MM.1S (cell line): Measurements from ENCODE around the gene WNK1.
A peak's percentile ranks its signal among the peaks of the same experiment; 100 is the strongest.

Experiments used
- DNase-seq: peaks from one replicate; pipeline ENCODE4 v3.0.0-alpha.2; 2015
- H2AFZ ChIP-seq: fragments of 300-600 bp; sonication (generic); 2 replicates; pipeline ENCODE4 v1.6.0; 2016; ENCODE audit warnings: antibody characterized with exemption, low read length
- H3F3A ChIP-seq: fragments of 300-600 bp; sonication (generic); 2 replicates; pipeline ENCODE4 v1.6.1; 2016; ENCODE audit warnings: mild to moderate bottlenecking, antibody characterized with exemption, low read length, moderate library complexity, mixed read lengths; ENCODE audit not compliant: insufficient read depth
- H3K27ac ChIP-seq: fragments of 300-600 bp; sonication (generic); 2 replicates; pipeline ENCODE4 v1.5.1; 2016; ENCODE audit warnings: mild to moderate bottlenecking, low read length
- H3K27me3 ChIP-seq: fragments of 300-600 bp; sonication (generic); replicated peaks from 2 replicates; pipeline ENCODE4 v1.6.0; 2016; ENCODE audit warnings: low read length; ENCODE audit not compliant: insufficient read depth
- H3K36me3 ChIP-seq: fragments of 300-600 bp; sonication (generic); replicated peaks from 2 replicates; pipeline ENCODE4 v1.6.1; 2016; ENCODE audit warnings: mild to moderate bottlenecking, low read length, mixed read lengths; ENCODE audit not compliant: insufficient read depth
- H3K4me1 ChIP-seq: fragments of 300-600 bp; sonication (generic); 2 replicates; pipeline ENCODE4 v1.6.1; 2016; ENCODE audit warnings: low read length, mixed read lengths
- H3K4me2 ChIP-seq: fragments of 300-600 bp; sonication (generic); 2 replicates; pipeline ENCODE4 v1.6.0; 2016; ENCODE audit warnings: low read depth, low read length
- H3K4me3 ChIP-seq: fragments of 300-600 bp; sonication (generic); 2 replicates; pipeline ENCODE4 v1.5.1; 2016; ENCODE audit warnings: low read length, mixed read lengths
- H3K79me2 ChIP-seq: fragments of 300-600 bp; sonication (generic); 2 replicates; pipeline ENCODE4 v1.6.1; 2016; ENCODE audit warnings: mixed run types, low read length, mixed read lengths
- H3K9ac ChIP-seq: fragments of 300-600 bp; sonication (generic); 2 replicates; pipeline ENCODE4 v1.6.1; 2016; ENCODE audit warnings: low read length, mixed read lengths
- H3K9me2 ChIP-seq: fragments of 300-600 bp; sonication (generic); replicated peaks from 2 replicates; pipeline ENCODE4 v1.6.1; 2016; ENCODE audit warnings: mild to moderate bottlenecking, low read length, mixed read lengths; ENCODE audit not compliant: insufficient read depth
- H3K9me3 ChIP-seq: fragments of 300-600 bp; sonication (generic); replicated peaks from 2 replicates; pipeline ENCODE4 v1.6.1; 2016; ENCODE audit warnings: mild to moderate bottlenecking, low read length, mixed read lengths; ENCODE audit not compliant: insufficient read depth
- H4K20me1 ChIP-seq: fragments of 300-600 bp; sonication (generic); 2 replicates; pipeline ENCODE4 v1.6.1; 2016; ENCODE audit warnings: mild to moderate bottlenecking, low read length, moderate library complexity, mixed read lengths; ENCODE audit not compliant: insufficient read depth
- CTCF ChIP-seq: fragments of 300-600 bp; sonication (generic); IDR thresholded peaks from 2 replicates; pipeline ENCODE4 v1.5.1; 2016; ENCODE audit warnings: antibody characterized with exemption, low read length, mixed read lengths
- EZH2 ChIP-seq: fragments of 300-600 bp; sonication (generic); optimal IDR thresholded peaks from 2 replicates; pipeline ENCODE3; 2017; ENCODE audit warnings: low read depth, mild to moderate bottlenecking, antibody characterized with exemption, low read length, mixed read lengths
- EZH2phosphoT487 ChIP-seq: fragments of 300-600 bp; sonication (generic); IDR thresholded peaks from 2 replicates; pipeline ENCODE4 v1.6.1; 2018; ENCODE audit warnings: antibody characterized with exemption, low read length

The WNK1 gene

GRCh38 chr12:915090-915489, 162.7 kb downstream of the WNK1 start:
- Histone ChIP-seq H3K27me3 (no peaks in the 10 kb centered on the region), H3K36me3 (peaks cover 8% of the 10 kb centered on the region; the same call in 1 of the 2 replicates), H3K27ac (no peak overlapping the region), H4K20me1 (no peaks in the 10 kb centered on the region), H3K4me1 (no peaks in the 10 kb centered on the region), H3K9me3 (no peaks in the 10 kb centered on the region), H3K4me3 (no peak overlapping the region), H3K4me2 (no peak overlapping the region), H3K9ac (no peak overlapping the region), H3K79me2 (no peaks in the 10 kb centered on the region), H2AFZ (no peak overlapping the region), H3K9me2 (no peaks in the 10 kb centered on the region), H3F3A (no peaks in the 10 kb centered on the region)
- no peak for TF ChIP-seq EZH2
- no peak for TF ChIP-seq EZH2phosphoT487
- TF ChIP-seq CTCF, result no peak
- DNase-seq, result peak; percentile 40

- Histone ChIP-seq H3K9me3 (no peaks in the 10 kb centered on the region), H2AFZ (no peak overlapping the region), H3K27ac (no peak overlapping the region), H3K36me3 (peaks cover 8% of the 10 kb centered on the region; the same call in 1 of the 2 replicates), H3K27me3 (no peaks in the 10 kb centered on the region), H3K4me2 (no peak overlapping the region), H3K4me3 (no peak overlapping the region), H3K9ac (no peak overlapping the region), H4K20me1 (no peaks in the 10 kb centered on the region), H3K4me1 (no peaks in the 10 kb centered on the region), H3K79me2 (no peaks in the 10 kb centered on the region), H3K9me2 (no peaks in the 10 kb centered on the region), H3F3A (no peaks in the 10 kb centered on the region)
- TF ChIP-seq CTCF (no peak), EZH2 (no peak), EZH2phosphoT487 (no peak)
- no peak for DNase-seq
Observed at GRCh38 chr12:916240-916639, 163.9 kb downstream of the WNK1 start.

GRCh38 chr12:916712-917445, 164.5 kb downstream of the WNK1 start:
- Histone ChIP-seq H3K36me3 (peaks cover 8% of the 10 kb centered on the region; the same call in 1 of the 2 replicates), H3F3A (no peaks in the 10 kb centered on the region), H3K27ac (no peak overlapping the region), H3K9me2 (no peaks in the 10 kb centered on the region), H3K4me3 (no peak overlapping the region), H3K79me2 (no peaks in the 10 kb centered on the region), H3K9ac (no peak overlapping the region), H4K20me1 (no peaks in the 10 kb centered on the region), H2AFZ (no peak overlapping the region), H3K27me3 (no peaks in the 10 kb centered on the region), H3K4me2 (no peak overlapping the region), H3K4me1 (no peaks in the 10 kb centered on the region), H3K9me3 (no peaks in the 10 kb centered on the region)
- no peak for TF ChIP-seq EZH2
- TF ChIP-seq CTCF, result no peak
- TF ChIP-seq EZH2phosphoT487, result no peak
- no peak for DNase-seq
